GM15510 (cell line): Measurements from ENCODE around the gene PARVA.

Experiments used
- POLR2A ChIP-seq: IDR thresholded peaks from 3 replicates; pipeline ENCODE4 v1.6.1; 2011; ENCODE audit warnings: borderline replicate concordance; ENCODE audit not compliant: insufficient read length; ENCODE audit errors: extremely low read depth

PARVA gene

DNA sequence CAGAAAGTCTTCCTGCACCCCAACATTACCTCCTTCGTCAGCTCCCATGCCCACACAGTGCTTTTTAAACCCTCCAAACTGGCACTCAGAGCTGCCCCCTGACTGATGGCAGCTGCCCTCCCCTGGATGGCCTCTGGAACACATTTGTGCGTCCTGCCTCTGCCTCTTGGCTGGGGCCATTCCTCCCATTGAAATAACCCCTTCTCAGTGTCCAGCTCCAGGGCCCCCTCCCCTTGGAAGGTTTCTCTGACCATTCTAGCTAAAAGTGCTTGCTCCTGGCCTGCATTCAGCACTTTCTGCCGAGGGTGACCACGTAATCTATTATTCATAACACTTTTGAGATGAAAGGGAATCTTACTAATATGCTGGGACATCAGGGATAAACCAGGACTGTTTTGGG lies 130.0 kb downstream of the PARVA start:
- TF ChIP-seq POLR2A, result no peak

DNA sequence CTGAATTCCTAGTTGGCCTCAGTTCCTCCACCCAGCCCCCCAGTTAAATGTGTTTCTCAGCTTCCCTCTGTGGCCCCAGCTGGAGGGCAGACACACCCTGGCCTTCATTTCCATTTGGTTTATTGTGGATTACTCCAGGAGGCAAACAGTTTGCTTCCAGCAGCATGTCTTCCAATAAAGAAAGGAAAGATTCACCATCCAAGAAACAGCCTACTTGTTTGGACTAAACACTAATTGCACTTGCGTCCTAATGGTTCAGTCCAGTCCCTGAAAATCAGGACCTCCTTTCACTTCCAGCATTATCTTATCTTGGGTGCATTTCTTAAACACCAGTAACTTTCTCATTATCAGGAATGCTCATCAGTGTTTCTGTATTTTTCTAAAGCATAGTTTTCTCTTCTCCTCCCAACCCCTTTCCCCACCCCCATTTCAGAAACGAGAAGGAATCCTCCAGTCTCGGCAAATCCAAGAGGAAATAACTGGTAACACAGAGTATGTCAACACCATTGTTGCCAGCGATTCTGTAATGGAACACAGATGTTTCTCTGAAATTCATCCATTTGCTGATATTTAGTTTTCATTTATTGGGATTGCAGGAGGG lies 130.9 kb downstream of the PARVA start:
- no peak for TF ChIP-seq POLR2A

DNA sequence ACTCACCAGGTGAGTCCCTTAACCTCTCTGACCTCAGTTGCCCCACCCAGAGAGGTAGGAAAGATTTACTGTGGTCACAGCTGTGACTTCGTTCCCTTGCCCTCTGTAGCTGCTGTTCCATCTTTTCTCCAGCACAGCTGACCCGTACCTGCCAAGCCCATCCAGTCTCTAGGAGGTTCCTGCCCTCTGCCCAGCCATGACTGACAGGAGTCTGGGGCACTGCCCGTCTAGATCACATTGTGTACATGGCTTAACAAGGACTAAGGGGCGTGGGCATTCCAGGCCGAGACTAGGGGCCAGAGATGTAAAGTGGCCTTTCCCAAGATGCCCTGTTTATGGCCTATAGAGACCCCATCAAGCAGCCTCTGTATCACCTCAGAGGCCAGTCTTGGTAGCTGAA lies 132.0 kb downstream of the PARVA start:
- TF ChIP-seq POLR2A, result no peak

DNA sequence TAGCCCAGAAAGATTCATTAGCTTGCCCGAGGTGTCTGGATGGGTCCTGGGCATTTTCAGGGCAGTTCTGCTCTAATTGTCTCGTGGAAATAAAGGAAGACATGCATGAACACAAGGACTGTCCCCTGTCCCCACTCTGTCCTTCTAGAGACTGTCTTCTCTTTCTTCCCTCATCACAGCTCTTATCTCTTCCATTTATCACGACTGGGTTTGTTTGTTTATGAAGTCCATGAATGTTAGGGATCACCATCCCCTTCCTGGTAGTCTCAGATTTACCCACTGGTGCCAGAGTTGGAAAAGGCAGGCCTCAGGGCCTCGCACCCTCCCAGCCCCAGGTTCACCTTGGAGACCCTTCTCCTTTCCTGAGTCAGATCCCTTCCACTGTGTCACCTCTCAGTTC lies 134.8 kb downstream of the PARVA start:
- no peak for TF ChIP-seq POLR2A

DNA sequence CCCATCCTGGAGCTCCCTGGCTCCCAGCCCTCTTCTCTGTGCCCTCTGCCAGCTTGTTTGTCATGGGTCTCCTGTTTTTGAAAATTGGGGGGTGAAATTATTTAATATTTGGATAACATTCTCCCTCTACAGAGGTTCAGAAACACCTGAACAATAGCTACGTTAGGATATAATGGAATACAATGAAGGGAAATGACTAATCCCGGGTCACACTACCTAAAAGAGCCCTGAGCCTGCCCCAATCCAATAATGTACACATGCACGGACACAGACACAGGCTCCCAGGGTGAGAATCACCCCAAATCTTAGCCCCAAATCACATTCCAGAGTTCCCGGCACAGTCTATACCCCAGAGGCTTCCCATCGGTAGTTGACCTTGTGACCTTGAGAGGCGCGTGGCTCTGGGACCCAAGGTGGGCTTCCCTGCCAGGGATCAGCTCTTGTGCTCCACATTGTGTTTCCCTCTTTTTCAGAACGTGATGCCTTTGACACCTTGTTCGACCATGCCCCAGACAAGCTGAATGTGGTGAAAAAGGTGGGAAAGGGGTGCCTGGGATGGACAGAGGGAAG lies 135.5 kb downstream of the PARVA start:
- TF ChIP-seq POLR2A, result no peak

DNA sequence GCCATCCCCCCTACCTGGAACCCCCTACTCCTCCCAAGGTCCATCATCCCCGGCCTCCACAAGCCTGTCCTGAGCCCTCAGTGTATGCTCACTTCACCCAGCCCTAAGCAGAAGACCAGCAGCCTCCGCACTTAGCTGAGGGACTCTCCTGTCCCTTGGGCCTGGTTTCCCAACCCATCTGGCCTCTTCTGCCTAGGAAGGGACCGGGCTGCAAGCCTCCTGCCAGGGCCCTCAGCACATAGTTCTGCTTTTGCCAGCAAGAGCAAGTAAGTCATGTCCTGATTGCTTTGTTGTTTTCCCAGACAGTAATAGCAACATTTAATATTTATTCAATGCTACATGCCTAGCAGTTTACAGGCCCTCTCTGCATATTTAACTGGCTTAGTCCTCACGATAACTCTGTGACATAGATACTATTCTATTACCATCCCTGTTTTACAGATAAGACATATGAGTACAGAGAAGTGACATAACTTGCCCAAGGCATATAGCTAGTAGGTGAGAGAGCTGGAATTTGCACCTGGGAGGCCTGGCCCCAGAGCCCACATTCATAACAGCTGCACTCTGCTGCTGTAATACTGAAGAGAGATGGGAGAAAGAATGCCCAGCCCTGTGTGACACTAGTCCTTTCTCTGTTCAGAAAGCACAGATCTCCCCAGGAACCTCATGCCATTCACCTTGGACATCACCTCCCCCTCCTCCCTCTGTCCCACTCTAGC lies 139.2 kb downstream of the PARVA start:
- TF ChIP-seq POLR2A, result no peak

DNA sequence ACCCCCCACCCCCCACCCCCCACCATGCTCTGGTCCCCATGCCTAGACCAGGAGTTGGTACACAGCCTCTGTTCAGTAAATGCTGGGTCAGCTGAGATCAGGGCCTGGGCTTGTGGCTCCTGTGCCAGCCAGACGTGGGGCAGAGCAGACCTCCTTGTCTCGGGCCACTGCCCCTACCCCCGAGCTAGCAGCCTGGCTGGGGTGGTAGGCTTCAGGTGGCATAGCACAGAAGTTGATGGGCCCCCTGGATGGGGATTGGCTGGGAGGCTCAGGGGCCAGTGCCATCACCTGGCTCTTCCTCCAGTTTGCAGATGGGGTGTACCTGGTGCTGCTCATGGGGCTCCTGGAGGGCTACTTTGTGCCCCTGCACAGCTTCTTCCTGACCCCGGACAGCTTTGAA lies 139.9 kb downstream of the PARVA start:
- TF ChIP-seq POLR2A, result no peak

DNA sequence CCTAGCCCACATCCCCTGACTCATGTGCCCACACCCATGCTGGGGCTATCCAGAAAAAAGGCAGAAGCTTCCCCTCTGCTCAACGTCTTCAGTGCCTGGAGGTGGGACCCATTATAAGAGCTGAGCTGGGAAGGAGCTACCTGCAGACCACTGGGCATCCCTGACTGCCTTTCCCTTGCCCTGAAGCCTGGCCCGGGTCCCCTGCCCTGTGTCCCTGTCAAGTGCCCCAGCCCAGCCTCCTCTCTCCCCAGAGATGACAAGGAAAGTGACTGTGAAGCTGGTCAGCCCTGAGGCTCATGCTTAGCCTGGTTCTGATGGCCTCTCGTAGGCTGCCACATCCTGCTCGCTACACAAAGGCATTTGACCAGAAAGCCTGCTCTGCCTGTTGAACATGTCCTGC lies 140.4 kb downstream of the PARVA start:
- no peak for TF ChIP-seq POLR2A

DNA sequence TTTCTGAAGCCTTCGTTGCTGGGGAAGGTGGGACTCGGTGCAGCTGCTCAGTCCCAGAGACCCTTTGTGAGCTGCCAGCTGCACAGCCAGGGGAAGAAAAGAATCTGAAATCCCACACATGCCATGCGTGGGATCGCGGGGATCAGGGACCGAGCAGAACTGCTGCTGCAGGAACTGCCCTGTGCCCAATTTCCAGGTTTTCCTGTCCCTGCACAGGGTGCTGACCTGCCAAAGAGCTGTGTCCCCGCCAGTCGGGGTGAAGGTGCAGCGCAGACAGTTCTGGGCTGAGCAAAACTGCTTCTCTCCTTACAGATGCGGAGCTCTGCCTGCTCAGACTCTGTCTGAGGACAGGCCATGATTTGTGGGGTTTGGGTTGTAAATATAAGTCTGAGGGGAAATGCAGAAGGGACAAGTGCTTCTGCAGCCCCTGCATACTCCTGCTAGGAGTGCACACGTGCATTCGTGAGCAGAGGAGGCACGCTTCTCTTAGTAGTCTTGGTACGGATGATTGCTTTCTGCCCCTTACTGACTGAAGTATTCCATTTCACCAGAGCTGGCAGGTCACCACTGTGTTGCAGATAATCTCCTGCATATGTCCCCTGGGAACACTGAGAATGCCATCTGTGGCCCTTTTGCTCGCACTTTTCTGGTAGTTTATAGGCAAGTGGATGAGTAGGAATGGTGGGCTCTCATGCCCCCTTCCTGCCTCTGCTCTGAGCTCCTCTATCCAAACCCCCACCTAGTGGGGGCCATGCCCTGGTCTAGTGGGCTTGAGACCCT lies 141.4 kb downstream of the PARVA start:
- TF ChIP-seq POLR2A, result no peak

DNA sequence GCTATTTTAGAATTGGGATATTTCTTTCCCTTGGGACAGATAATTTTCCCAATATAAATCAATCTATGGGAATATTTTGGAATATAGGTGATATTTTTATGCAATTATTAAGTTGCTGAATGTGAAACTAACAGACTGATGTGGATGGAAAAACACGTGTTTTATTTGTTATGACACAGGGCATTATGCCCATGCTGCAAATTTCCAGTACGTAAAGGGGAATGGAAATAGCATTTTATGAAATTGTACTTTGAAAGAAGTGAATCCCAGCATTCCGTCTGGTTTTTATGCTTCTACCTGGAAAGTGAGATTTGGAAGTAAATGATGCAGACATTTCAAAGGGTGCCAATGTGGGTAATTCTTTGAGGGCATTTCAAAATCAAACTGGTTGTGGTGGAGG lies 142.7 kb downstream of the PARVA start:
- TF ChIP-seq POLR2A, result no peak

DNA sequence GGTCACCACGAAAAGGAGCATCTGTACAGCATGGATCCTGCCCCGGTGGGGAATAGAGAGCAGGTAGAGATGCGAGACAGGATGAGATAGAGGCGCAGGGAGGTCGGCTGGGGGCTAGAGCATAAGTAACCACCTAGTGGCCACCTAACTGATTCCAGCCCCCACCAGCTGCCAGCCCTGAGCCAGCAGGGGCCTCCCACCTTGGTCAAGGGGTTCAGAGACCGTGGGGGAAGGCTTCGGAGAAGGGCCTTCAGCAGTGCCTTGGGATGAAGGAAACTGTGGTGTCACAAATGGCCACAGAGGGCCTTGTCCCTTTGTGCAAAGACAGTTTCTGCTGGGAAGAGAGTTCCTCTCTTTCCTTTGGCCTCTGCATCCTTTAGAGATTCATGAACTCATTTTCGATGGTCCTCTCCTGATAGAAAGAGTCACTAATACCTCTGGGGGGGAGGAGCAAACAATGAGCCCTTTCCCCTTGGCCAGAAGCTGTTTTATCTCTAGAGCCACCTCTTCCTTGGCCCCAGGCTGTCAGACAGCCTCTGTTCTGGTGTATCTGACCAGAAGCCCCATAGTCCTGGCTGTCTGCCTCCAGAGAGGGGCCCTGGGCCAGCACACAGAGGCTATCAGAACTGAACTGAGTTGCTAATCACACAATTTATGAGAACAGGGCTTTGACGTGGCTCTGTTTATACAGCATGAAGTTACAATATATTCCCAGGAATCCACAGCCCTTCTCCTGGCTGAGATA lies 146.0 kb downstream of the PARVA start:
- TF ChIP-seq POLR2A, result no peak

DNA sequence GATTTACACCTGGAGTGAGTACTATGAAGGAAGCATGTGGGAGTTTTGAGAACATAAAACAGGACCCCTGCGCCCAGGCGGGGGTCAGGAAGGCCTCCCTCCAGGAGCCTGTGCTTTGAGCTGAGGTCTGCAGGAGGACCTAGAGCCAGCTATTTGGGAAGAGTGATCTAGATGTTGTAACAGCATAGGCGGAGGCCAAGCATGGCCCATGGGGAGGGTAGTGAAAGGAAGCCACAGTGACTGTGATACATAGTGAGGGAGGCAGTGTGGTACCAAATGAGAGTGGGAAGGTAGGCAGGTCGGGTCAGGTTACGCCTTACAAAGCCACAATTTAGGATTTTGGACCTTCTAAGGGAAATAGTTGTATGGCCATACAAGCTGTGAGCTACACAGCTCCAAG lies 147.5 kb downstream of the PARVA start:
- TF ChIP-seq POLR2A, result no peak

DNA sequence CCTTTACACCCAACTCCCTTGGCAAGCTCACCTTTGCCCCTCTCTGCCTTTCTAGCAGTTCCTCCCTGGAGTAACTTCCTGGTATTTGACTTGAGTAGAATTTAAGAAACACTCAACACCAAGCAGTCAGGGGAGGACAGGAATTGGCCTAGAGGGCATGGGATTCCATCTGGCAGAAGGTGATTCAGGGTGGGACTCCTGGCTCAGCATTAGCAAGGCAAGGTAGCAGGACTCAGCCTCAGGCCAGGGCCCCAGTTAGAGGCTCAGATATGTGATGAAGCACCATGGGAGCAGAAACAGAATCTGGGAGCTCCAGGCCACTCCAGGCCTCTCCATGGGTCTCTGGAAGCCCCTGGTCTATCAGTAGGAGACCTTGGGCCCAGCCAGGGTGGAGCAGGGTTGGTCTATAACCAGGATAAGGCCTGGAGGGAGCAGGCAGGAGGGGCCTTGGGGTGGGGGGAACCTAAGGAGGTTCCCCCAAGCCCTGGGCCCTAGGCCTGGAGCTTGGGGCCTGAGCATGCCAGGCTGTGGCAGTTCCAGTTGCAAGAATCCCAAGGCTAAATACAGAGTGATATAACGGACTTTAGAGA lies 148.2 kb downstream of the PARVA start:
- TF ChIP-seq POLR2A, result no peak

DNA sequence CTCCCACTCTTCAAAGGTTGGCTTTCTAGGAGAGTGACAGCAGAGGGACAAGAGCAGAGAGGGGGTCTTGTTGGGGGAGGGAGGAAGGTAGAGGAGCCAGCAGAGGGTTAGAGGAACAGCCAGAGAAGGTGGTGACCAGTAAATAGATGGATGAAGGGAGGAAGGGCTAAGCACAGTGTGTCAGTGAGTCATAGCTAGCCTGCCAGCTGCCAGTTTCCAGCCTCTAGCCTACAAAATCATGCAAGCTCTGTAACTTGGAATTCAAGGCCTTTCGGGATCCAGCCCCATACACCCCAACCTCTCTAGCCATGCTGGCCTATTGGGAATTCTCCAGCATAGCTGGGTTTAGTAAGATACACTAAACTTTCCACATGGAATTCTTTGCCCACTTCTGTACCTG lies 149.4 kb downstream of the PARVA start:
- no peak for TF ChIP-seq POLR2A
